Stimulated activated CD8-positive, alpha-beta memory T cell treated with anti-CD3 and anti-CD28 coated beads, Interleukin-15, amount 100 ng/mL, for 1 hour (primary cell): ENCODE data around the gene FAM136A.
"Not testable (repeated sequence)": the region's sequence is repeated elsewhere in the genome, so short reads cannot be mapped to it uniquely, and the experiment has no call there.

Source experiments
- DNase-seq: peaks from one replicate; pipeline ENCODE4 v3.0.0-alpha.2; 2020; ENCODE audit warnings: low read depth

Gene FAM136A

DNA sequence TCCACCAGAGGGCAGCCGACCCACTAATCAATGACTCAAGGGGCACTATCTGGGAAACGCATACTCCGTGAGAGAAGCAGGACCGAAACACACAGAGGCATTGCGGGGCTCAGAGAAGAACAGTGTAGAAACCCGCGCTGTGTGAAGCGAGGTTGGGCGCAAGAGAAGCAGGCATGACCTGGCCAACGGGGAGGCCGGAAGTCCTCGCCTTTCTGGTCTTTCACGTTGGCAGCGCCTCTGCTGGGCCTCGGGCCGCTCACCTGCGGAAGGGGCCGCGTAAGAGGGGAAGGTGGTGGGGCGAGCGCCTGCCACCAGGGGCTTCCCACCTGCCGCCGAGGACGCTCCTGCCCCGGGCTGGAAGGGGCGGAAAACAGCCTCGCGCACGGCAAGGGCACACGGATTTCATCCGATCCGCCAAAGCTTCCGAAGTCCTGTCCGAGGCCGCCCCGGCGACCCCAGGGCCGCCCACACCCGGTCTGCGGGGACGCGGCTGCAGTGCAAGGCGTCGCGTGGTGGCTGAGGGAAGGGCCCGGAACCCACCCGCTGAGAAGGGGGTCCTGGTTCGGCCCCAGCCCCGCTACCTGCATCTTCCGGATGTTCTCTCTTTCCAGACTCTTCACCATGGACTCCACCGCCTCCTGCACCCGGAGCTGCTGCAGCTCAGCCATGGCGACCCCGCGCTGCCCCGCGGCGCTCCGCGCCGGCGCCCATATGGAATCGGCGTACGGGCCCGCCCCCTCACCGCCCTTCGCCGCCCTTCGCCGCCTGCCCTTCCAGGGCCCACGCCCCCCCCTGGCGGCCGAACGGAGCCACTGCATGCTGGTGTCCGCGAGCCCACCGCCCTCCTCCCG lies at the start of gene FAM136A:
Gene FAM136A (minus strand): TSS at position 724 of the 851 bp plus-strand sequence. CDS start 56 bp downstream, at position 668.
- peak; percentile 76 for DNase-seq

DNA sequence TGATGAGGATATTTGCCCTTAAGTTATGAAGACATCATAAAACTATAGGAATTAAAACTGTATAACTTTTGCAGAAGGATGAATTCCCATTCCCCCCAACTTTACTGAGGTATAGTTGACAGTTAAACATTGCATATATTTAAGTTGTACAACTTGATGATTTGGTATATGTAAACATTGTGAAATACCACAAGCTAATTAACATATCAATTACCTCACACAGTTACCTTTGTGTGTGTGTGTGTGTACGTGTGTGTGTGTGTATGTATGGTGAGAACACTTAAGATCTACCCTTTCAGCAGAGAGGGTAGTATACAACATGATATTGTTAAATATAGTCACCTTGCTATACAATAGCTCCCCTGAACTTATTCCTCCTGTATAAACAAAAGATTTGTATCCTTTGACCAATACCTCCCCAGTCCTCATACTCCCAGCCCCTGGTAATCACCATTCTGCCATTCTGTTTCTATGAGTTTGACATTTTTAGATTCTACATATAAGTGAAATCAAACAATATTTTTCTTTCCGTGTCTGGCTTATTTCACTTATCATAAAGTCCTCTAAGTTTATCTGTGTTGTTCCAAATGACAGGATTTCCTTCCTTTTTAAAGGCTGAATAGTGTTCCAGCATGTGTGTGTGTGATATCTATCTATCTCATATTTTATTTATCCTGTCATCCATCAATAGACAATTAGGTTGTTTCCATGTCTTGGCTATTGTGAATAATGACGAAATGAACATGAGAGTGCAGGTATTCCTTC lies 48.2 kb upstream of the FAM136A start:
- no peak for DNase-seq

DNA sequence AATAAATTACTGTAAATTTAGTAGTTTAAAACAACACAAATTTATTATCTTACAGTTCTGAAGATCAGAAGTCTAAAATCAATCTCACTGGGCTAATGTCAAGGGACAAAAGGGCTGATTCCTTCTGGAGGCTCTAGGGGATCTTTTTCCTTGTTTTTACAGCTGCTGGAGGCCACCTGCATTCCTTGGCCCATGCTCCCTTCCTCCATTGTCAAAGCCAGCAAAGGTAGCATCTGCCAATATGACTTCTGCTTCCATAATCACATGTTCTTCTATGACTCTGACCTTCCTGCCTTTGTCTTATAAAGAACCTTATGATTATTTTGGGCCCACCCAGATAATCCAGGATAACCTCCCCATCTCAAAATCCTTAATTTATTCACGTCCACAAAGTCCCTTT lies 46.0 kb upstream of the FAM136A start:
- no peak for DNase-seq

- DNase-seq, result no peak
Measured at GRCh38 chr2:70344195-70344594, 42.3 kb upstream of the FAM136A start.

GRCh38 chr2:70341477-70341765 lies 39.6 kb upstream of the FAM136A start:
- no peak for DNase-seq

GRCh38 chr2:70340761-70341476 lies 39.1 kb upstream of the FAM136A start:
- no peak for DNase-seq

DNA sequence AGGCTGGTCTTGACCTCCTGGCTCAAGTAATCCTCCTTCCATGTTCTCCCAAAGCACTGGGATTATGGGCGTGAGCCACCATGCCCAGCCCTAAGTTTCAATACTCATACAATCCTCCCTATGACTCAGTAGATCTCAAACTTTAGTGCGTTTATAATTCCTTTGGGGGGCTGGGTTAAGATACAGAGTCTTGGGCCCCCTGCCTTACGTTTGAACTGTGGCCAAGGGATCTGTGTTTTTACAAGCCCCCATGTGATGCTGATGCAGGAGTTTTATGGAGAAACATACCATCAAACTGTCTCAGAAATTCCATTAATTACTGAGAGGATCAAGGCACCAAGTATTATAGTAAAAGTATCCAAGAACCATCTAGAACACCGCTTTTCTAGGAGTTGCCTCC lies 38.2 kb upstream of the FAM136A start:
- no peak for DNase-seq

DNA sequence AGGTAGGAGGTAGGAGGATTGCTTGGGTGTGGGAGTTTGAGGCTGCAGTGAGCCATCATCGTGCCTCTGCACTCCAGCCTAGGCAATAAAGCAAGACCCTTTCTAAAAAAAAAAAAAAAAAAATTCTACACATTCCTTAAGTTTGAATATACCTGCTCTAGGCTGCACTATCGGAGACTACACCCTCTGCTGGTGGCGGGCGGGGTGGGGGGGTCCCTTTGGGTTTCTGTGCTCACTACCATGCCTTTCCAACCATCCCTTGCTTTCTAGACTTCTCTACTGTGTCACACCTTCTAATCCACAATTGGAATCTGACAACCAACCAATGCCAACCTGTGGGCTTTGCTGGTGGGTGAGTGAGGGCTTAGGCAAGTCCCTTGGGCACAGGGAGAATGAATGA lies 34.7 kb upstream of the FAM136A start:
- no peak for DNase-seq

DNA sequence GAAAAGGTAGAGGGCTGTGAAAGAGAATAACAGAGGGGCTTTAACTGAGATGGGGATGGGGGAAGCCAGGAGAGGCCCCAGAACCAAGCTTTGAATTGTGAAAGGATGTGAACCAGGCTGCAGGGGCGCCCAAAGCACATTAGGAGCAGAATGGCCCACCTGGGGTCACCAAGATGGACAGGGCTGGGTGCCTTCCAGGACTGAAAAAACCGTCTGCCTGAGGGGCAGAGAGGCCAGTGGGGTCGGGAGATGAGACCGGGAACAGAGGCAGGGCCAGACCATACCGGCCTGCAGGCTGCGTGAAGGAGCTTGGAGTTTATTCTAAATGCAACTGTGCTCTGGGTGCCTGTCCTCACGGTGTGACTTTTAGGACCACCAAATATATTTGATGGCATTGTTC lies 29.1 kb upstream of the FAM136A start:
- DNase-seq, result no peak

DNA sequence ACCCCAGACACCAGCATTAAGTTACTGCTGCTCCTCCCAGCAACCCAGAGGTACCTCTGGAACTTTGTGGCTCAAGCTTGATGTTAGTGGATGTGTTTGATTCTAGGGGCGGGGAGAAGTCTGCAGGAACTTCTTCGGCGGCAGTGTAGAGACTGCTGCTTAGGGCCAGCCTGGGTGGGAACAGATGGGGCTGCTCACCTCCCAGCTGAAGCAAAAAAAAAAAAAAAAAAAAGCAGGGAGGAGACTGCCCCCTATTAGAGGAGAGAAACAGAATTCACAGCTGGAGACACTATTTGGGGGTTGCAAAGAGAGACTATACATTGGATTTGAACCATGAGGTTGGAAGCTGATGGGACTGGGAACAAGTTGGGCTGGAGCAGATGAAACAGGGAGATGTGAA lies 28.6 kb upstream of the FAM136A start:
- no peak for DNase-seq

- DNase-seq, result no peak
Measured at GRCh38 chr2:70328921-70329561, 27.2 kb upstream of the FAM136A start.

DNA sequence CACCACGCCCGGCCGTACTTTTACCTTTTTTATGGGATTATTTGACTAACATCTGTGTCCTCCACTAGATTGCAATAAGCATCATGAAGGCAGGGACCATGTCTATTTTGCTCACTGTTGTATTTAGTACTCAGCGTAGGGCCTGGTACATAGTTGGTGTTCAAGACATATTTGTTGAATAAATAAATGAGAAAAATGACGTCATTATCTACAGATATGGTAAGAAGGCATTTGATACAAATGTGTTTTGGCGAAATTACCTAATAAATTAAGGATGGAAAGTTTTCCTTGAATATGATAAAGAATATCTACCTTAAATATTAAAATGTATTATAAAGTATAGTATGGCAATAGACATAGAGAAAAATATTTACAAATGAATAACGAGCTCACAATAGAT lies 24.0 kb upstream of the FAM136A start:
- no peak for DNase-seq

GRCh38 chr2:70322518-70322917 lies 20.7 kb upstream of the FAM136A start:
- DNase-seq, result no peak

- no peak for DNase-seq
Measured at GRCh38 chr2:70321370-70321769, 19.5 kb upstream of the FAM136A start.

DNA sequence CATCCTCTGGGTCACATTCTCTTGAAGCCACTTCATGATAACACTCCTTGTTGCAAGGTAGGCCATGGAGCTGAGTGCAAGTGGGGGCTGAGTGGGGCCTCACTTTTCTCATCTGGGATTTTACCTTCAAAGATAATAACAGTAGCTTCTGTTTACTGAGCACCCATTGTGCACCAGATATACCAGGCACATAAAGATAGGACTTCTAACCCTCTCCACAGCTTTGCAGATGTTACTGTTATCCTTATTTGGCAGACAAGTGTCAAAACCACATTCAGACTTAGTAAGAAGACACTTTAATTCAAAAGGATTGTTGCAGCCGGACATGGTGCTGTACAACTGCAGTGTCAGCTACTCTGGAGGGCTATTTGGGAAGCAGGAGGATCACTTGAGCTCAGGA lies 12.8 kb upstream of the FAM136A start:
- no peak for DNase-seq

GRCh38 chr2:70312560-70312959 lies 10.7 kb upstream of the FAM136A start:
- DNase-seq, result no peak

- no peak for DNase-seq
Measured at GRCh38 chr2:70310899-70311298, 9.0 kb upstream of the FAM136A start.

DNA sequence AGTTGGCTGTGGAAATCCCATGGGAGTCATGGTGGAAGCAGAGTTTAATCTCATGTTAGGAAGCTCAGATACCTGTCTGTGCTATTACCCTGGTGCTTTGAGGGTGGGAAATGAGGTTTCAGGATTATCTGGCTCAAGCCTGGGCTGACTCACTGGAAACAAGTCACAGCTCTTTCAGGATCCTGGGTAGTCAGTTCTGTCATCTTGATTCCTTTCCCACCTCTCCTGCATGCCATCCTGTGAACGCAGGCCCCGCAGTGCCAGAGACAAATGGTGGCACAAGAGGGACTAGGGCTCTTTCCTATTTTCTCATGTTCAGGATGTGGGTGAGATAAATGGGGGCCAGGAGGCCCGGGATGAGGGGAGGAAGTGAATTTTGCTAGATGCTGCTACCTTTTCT lies 3.7 kb upstream of the FAM136A start:
- no peak for DNase-seq

DNA sequence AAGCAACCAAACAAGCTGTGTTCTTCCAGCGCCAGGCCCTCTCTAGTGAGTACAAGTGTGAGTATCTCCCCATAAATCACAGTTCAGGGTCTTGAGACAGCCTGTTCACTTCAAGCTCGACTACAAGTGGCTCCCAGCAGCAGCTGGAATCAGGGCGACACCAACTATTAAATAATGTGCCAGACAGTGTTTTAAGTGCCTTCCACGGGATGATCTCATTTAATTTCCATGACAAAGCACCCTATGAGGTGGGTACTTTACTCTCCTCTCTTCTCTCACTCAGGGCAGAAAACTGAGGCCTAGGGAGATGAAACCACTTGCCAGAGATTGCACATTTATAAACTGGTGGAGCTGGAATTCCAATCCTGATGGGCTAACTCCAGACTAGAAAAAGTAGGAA lies 2.6 kb upstream of the FAM136A start:
- DNase-seq, result no peak

DNA sequence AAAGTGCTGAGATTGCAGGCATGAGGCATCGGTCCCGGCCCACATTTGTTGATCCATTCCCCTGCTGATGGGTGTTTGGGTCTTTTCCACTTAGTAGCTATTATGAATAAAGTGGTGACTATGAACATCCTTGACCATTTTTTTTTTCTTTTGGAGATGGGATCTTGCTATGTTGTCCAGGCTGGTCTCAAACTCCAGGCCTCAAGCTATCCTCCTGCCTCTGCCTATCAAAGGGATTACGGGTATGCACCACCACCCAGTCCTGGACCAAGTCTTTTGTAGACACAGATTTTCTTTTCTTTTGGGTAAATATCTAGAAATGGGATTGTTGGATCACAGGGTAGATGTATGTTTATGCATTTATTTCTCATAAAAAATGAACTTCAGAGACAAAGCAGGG lies 1.3 kb upstream of the FAM136A start:
- DNase-seq, result no peak

GRCh38 chr2:70302195-70302546 lies 304 bp upstream of the FAM136A start:
- not testable (repeated sequence) for DNase-seq

DNA sequence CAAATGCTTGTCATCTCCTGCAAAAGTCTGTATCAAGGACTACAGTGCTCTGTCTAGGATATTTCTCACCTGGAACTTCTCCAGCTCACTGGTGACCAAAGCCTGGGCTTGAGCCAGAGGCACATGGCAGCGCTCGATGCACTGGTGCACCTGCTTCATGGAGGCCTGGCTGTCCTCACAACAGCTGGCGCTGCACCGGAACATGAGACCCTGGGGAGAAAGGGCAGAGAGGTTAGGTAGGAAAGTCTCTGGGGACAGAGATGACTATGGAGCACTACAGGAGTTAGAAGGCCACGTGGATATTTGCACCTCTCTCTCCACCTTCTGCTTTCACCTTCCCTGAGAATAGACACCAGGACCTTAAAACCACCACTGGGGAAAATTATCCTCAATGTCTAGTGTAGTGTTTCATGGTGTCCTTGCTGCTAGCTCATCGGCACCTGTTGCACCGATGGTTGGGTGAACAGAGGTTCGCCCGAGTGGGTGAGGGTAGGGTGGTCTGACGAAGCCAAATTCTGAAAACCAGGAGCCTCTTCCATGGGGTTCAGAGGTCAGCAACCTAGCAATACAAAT lies 1.0 kb downstream of the FAM136A start:
- DNase-seq, result no peak
